GM19467 (cell line): ENCODE results near the gene NUP210L.
"Not testable (repeated sequence)": the region's sequence is repeated elsewhere in the genome, so short reads cannot be mapped to it uniquely, and the experiment has no call there.

ENCODE experiments used
- ATAC-seq: cut with Tn5 transposase; IDR thresholded peaks from one replicate; pipeline ENCODE4 v1.9.1; 2021; ENCODE audit warnings: mild to moderate bottlenecking, moderate library complexity; ENCODE audit not compliant: unreplicated experiment

The NUP210L gene

DNA sequence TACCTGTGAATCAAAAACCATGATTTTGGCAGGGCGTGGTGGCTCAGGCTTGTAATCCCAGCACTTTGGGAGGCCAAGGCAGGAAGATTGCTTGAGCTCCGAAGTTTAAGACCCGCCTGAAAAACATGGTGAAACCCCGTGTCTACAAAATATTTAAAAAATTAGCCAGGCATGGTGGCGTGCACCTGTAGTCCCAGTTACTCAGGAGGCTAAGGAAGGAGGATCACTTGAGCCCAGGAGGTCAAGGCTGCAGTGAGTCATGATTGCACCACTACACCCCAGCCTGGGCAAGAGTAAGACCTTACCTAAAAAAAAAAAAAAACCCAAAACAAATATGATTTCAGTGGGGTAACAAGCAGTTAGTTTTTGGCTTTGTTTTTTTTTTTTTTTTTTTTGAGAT is 54.7 kb downstream of the NUP210L start:
- ATAC-seq, result not testable (repeated sequence)

DNA sequence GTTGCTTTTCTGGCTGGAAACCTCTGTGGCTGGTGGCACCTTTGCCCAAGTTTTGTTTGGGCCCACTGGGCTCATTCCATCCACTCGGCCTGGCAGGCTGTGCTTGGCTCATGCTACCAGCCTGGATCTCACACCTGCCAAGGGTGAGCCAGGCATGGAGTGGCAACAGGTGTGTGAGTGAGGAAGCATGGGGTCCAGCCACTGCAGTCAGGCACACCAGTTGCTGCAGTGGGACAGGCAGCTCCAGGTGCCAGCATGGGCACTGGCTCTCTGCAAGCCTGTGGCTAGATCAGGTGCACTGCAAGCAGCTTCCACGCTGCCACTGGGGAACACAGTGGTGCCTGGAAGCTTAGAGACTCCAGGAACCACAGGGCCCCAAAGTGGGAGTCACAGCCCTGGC is 57.0 kb downstream of the NUP210L start:
- no peak for ATAC-seq

DNA sequence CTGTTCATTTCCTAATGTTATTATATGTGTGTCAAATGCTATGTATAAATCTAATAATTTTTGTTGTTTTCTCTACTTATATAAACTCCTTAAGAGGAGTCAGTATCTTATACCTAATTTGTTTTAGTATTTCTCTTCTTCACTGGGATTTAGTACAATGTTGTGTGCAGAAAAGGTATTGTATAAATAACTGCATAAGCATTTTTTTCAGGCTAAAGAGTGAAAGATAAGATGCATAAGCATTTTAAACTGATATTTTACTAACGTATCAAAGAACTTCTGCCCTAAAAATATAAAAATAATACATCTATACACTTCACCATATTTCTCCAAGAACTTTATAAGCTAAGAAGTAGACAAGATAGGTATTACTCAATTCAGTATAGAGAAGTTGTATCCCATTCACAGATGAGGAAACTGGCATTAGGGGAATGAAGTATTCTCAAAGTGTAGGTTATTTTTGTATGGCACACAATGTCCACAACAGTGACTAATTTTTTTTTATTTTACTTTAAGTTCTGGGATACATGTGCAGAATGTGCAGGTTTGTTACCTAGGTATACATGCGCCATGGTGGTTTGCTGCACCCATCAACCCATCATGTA is 59.3 kb downstream of the NUP210L start:
- ATAC-seq, result no peak

DNA sequence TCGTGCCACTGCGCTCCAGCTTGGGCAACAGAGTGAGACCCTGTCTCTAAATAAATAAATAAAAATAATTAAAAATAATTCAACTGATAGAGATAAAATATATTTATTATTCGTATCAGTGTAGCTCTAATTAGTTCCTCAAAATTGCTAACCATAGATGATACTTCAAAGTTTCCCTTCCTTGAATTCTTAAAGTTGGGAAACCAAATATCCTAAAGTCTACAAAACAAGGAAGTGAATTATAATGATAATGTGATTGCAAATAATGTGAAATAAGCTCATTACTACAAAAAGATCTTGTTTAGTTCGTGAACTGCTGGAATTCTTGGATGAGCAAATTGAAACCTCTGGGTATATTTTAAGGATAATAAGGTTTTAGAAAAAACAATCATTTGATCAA is 60.5 kb downstream of the NUP210L start:
- ATAC-seq, result no peak

DNA sequence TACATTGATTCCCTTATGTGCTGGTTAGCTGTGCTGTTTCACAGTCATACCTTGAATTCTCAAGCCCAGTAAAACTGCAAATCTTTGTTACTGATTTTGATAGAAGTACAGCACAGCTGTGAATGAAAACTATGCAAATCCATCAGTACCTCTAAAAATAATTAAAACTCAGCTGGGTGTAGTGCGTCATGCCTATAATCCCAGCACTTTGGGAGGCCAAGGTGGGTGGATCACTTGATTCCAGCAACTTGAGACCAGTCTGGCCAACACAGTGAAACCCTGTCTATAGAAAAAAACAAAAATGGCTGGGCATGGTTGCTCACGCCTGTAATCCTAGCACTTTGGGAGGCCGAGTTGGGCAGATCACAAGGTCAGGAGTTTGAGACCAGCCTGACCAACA is 61.2 kb downstream of the NUP210L start:
- no peak for ATAC-seq

DNA sequence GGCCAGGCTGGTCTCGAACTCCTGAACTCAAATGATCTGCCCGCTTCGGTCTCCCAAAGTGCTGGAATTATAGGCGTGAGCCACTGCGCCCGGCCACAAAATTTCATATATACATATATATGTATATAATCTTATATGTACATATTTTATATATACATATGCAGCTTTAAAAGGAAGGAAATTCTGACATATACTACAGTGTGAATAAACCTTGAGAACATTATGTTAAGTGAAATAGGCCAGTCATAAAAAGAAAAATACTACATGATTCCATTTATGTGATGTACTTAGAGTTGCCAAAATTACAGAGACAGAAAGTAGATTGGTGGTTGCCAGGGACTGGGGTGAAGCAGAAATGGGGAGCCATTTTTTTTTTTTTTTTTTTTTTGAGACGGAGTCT is 63.2 kb downstream of the NUP210L start:
- no peak for ATAC-seq

DNA sequence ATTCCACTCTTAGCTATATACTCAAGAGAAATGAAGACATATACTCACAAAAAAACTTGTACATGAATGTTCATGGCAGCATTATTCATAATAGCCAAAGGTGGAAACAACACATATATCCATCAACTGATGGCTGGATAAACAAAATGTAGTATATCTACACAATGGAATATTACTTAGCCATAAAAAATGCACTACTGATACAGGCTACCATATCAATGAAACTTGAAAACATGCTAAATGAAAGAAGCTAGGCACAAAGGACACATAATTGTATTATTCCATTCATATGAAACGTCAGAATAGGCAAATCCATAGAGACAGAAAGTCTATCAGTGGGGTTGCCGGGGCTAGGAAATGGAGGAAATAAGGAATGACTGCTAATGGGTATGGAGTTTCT is 67.3 kb downstream of the NUP210L start:
- no peak for ATAC-seq

DNA sequence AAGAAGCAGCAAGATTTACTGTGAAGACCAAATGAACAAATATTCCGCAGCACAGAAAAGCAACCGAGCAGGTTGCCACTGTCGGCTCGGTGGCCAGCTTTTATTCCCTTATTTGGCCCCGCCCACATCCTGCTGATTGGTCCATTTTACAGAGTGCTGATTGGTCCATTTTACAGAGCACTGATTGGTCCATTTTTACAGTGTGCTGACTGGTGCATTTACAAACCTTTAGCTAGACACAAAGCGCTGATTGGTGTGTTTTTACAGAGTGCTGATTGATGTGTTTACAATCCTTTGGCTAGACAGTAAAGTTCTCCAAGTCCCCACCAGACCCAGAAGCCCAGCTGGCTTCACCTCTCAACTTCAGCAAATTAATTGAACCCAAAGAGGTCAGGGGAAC is 71.8 kb downstream of the NUP210L start:
- not testable (repeated sequence) for ATAC-seq

DNA sequence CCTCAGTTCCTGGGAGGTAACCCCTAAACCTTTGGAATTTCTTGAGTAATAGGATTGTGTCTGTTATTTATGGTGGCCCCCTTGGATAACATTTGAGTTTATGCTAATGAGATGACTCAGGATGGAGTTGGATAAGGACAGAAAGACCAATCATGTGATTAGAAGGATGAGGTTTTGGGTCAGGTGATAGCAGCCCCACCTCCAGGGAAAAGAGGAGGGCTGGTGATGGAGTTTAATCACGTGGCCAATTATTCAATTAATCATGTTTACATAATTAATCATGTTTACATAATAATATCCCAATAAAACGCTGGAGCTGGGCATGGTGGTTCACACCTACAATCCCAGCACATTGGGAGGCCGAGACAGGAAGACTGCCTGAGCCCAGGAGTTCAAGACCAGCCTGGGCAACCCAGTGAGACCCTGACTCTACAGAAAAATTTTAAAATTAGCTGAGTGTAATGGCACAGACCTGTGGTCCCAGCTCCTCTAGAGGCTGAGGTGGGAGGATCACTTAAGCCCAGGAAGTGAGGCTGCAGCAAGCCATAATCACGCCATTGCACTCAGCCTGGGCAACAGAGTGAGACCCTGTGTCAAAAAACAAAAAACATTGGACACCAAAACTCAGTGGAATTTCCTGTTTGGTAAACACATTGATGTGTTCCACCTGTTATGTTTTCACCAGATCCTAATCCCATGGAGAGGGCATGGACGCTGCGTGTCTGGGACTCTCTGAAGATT is 73.3 kb downstream of the NUP210L start:
- no peak for ATAC-seq

DNA sequence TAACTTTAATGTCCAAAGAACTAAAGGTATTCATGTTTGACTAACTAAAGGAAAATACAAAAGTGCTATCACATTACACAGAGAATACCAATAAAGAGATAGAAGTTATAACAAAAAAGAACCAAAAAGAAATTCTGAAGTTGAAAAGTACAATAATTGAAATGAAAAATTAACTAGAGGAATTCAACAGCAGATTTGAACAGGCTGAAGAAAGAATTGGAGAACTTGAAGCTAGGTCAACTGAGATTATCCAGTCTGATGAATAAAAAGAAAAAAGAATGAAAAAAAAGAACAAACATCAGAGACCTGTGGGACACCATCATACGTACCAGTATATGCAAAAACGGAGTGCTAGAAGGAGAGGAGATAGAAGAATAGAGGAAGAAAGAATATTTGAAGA is 78.5 kb downstream of the NUP210L start:
- no peak for ATAC-seq

DNA sequence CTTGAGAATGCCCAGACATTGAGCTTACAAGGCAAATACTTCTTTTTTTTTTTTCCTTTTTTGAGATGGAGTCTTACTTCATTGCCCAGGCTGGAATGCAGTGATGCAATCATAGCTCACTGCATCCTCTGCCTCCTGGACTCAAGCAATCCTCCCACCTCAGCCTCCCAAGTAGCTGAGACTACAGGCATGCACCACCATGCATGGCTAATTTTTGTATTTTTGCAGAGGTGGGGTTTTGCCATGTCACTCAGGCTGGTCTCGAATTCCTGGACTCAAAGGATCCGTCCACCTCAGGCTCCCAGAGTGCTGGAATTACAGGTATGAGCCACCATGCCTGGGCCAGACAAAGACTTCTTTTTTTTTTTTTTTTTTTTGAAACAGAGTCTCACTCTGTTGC is 79.1 kb downstream of the NUP210L start:
- no peak for ATAC-seq

DNA sequence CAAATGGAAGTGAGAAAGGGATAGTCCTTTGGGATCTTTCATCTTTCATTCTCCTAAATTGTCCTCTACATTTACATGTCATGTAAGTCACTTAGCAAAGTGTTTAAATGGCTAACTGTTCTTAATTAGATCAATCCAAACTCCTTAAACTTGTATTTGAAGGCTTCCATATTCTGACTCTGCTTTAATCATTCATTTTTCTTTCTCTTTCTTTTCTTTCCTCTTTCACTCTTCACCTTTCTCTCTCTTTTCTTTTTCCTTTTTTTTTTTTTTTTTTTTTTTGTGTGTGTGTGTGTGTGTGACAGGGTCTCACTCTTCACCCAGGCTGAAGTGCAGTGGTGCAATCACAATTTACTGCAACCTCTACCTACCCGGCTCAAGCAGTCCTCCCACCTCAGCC is 92.6 kb downstream of the NUP210L start:
- no peak for ATAC-seq

DNA sequence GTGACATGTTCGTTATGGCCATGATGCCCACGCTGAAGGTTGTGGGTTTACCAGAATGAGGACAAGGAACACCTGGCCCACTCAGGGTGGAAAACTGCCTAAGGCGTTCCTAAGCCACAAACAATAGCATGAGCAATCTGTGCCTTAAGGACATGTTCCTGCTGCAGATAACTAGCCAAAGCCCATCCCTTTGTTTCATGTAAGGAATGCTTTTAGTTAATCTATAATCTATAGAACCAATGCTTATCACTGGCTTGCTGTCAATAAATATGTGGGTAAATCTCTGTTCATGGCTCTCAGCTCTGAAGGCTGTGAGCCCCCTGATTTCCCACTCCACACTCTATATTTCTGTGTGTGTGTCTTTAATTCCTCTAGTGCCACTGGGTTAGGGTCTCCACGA is 107.4 kb downstream of the NUP210L start:
- not testable (repeated sequence) for ATAC-seq

DNA sequence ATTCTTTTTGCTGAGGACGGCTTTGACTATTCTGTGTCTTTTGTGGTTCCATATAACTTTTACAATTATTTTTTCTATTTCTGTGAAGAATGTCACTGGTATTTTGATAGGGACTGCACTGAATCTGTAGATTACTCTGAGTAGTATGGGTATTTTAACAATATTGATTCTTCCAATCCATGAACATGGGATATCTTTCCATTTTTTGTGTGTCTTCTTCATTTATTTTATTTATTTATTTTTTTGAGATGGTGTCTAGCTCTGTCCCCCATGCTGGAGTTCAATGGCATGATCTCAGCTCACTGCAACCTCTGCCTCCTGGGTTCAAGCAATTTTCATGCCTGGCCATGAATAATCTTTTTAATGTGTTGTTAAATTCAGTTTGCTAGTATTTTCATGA is 121.2 kb downstream of the NUP210L start:
- ATAC-seq, result not testable (repeated sequence)

DNA sequence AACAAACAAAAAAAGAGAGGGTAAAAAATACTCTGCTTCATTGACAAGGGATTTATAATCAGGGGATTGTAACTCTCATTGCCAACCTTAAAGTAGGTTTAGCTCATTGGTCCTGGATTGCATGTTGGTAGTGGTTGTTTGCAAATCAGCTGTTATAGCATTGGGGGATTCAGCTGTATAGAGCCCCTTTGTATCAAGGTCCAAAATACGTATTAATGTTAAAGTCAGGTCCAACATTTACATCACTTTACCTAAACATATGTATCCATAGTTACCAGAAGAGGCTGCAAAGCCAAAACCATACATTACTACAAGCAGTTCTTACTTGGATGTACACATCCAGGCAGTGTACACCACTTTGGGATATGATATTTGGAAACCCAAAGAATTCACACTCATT is 134.9 kb downstream of the NUP210L start:
- no peak for ATAC-seq

DNA sequence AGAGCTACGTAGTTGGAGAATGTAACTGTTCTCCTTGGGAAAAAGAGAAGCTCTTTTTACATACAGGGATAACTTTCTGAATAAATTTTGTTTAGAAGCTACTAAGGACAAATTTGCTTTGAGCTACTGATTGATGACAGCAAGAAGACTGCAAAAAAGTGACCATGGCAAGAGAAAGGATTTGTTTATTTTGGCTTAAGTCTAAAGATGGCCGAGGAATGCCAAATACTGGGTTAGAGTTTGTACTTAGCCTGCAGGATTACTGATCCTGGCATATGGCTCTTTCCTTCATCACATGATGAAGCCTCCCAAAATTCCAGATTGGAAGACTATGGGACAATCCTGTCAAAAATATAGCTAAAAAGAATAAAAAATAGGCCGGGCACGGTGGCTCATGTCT is 135.6 kb downstream of the NUP210L start:
- no peak for ATAC-seq

DNA sequence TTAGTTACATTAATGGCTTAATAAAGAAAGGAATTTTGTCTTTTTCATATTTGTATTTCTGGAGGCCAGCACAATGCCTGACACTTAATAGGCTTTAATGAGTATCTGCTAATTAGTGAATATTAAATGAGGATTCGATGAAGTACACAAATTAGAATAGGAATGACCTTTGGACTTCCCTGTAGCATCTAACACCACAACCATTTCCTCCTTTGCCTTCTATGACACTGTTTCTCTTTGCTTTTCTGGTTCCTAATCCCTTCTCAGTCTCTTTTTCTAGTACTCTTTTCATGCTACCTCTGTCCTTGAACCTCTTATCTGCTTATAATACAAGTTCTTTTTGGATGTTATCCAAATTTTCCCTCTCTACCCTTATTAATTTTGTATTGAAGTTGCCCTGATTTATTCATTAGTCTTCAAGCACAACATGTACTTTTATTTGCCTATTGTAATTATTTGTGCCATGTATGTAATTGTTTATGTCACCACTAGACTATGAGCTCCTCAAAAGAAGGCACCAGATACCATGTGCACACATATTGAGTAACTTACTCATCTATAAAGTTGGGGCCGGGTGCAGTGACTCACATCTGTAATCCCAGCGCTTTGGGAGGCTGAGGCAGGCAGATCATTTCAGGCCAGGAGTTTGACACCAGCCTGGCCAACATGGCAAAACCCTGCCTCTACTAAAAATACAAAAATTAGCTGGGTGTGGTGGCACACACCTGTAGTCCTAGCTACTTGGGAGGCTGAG is 140.5 kb downstream of the NUP210L start:
- ATAC-seq, result no peak

DNA sequence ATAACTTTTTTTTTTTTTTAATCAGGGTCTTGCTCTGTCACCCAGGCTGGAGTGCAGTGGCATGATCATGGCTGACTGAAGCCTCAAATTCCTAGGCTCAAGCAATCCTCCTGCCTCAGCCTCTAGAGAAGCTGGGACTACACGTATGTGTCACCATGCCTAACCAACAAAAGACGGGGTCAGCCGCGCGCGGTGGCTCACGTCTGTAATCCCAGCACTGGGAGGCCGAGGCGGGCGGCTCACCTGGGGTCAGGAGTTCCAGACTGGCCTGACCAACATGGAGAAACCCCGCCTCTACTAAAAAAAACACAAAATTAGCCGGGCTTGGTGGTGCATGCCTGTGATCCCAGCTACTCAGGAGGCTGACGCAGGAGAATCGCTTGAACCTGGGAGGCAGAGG is 142.3 kb downstream of the NUP210L start:
- not testable (repeated sequence) for ATAC-seq

DNA sequence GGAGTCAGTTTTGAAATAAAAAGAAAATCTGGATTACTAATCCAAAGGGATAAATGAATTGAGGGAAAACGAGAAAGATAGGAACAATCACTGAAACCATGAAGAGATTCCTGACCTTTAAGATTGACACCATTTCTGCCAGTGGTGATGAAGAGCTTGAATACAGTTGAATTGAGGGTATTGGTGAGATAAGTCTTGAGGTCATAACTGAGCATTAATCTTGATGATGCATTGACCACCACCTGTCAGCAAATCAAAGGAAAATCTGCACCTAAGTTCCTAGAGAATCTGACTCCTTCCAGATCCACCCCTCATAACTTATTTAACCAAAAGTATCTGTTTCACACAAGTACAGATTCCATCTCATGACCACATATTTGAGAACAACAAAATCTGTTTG is 142.7 kb downstream of the NUP210L start:
- ATAC-seq, result no peak

DNA sequence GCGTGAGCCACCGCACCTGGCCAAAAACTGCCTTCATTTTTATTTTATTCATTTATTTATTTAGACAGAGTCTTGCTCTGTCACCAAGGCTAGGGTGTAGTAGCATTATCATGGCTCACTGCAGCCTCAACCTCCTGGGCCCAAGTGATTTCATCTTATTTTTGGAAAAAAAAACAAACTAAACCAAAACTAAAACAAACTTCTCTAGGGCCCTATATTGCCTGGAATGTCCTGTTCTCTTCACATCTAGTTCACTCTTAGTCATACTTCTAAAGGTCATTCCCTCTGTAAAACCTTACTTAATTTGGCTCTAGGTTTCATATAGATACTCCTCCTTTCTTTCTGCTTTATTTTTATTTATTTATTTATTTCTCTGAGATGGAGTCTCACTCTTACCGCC is 148.7 kb downstream of the NUP210L start:
- ATAC-seq, result no peak

DNA sequence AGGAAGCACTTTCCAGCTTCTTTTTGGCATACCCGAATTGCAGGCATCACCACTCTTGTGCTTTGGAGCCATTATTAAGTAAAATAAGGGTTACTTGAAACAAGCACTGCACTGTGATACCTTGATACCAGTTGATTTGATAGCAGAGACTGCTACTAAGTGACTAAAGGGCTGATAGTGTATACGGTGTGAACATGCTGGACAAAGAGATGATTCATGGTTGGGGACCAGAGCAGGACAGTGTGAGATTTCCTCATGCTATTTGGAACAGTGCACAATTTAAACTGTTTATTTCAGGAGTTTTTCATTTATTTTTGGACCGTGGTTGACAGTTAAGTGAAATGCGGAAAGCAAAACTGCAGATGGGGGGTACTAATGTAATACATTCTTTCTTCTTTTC is 154.5 kb downstream of the NUP210L start:
- ATAC-seq, result no peak

DNA sequence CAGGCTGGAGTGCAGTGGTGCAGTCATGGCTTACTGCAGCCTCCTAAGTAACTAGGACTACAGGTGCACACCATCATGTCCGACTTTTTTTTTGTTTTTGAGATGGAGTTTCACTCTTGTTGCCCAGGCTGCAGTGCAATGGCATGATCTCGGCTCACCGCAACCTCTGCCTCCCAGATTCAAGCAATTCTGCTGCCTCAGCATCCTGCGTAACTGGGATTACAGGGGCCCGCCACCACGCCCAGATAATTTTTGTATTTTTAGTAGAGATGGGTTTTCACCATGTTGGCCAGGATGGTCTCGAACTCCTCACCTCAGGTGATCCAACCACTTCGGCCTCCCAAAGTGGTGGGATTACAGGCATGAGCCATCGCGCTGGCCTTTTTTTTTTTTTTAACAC is 158.0 kb downstream of the NUP210L start:
- ATAC-seq, result not testable (repeated sequence)
